ENCODE results near the gene CENPS.

The CENPS gene

GRCh38 chr1:10430216-10431069 lies at the start of gene CENPS:
Gene CENPS (plus strand): TSS chr1:10430433. CDS start chr1:10430518, 85 bp downstream.
- no peaks in the 10 kb centered on the region for H3K36me3 ChIP-seq (ENCODE audit: control insufficient read depth, low read depth, low read length)
- peak within 1 kb of the TSS; percentile 80 for H3K9ac ChIP-seq (ENCODE audit: low read length)
- H3K4me1 ChIP-seq (ENCODE audit: control insufficient read depth, low read depth, low read length) = no peaks in the 10 kb centered on the region
- peak within 1 kb of the TSS; percentile 86 for H3K4me3 ChIP-seq (ENCODE audit: low read length)
- H3K27me3 ChIP-seq (ENCODE audit: control insufficient read depth, insufficient read depth, low read length) = no peaks in the 10 kb centered on the region
- H3K27ac ChIP-seq (ENCODE audit: low read length) = no peak within 1 kb of the TSS
- no peaks in the 10 kb centered on the region for H3K9me3 ChIP-seq (ENCODE audit: control insufficient read depth, low read depth, low read length)

DNA sequence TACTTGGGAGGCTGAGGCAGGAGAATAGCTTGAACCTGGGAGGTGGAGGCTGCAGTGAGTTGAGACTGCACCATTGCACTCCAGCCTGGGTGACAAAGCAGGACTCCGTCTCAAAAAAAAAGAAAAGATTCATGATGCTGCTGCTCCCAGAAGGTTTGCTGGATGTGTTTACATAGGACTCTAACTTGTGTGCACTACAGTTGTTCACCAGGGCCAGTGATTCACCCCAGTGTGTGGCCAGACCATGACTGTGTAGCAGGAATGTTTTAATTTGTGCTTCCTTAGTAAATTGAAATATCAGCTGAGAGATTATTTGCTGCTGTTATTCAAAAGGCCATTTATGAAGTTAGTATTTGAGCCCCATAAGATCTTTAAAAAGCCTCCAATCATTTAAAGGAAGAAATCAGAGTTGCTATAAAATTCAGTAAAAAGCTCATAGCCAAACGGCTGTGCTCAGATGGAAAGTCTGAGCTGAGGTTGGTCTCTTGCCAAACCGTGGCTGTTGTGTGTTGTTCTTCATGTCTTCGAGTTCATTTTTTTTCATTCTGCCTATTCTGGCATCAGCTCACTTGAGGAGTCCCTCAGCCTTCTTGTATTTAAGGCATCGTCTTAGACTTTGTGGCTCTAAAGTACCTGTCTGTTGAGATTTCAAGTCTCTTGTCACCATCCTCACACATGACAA lies 49.5 kb upstream of the CENPS start:
- Histone ChIP-seq H3K27ac (ENCODE audit: low read length) (no peak overlapping the region), H3K9ac (ENCODE audit: low read length) (no peak overlapping the region), H3K4me3 (ENCODE audit: low read length) (no peak overlapping the region), H3K9me3 (ENCODE audit: control insufficient read depth, low read depth, low read length) (no peaks in the 10 kb centered on the region), H3K36me3 (ENCODE audit: control insufficient read depth, low read depth, low read length) (peaks cover 26% of the 10 kb centered on the region), H3K4me1 (ENCODE audit: control insufficient read depth, low read depth, low read length) (no peaks in the 10 kb centered on the region), H3K27me3 (ENCODE audit: control insufficient read depth, insufficient read depth, low read length) (no peaks in the 10 kb centered on the region)

DNA sequence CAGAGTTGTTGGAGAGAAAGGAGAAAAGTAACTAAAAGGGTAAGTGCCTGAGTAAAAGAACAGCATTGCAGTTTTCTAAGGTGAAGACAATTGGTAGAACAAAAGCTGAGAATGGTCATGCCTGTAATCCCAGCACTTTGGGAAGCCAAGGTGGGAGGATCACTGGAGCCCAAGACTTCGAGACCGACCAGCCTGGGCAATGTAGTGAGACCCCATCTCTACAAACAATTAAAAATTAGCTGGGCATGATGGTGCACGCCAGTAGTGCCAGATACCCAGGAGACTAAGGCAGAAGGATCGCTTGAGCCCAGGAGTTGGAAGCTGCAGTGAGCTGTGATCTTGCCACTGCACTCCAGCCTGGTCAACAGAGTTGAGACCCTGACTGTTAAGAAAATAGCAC lies 46.6 kb upstream of the CENPS start:
- no peaks in the 10 kb centered on the region for H3K27me3 ChIP-seq (ENCODE audit: control insufficient read depth, insufficient read depth, low read length)
- peaks cover 9% of the 10 kb centered on the region for H3K36me3 ChIP-seq (ENCODE audit: control insufficient read depth, low read depth, low read length)
- H3K4me3 ChIP-seq (ENCODE audit: low read length) = no peak overlapping the region
- H3K4me1 ChIP-seq (ENCODE audit: control insufficient read depth, low read depth, low read length) = peaks cover 8% of the 10 kb centered on the region
- no peak overlapping the region for H3K9ac ChIP-seq (ENCODE audit: low read length)
- no peak overlapping the region for H3K27ac ChIP-seq (ENCODE audit: low read length)
- H3K9me3 ChIP-seq (ENCODE audit: control insufficient read depth, low read depth, low read length) = no peaks in the 10 kb centered on the region

- H3K36me3 ChIP-seq (ENCODE audit: control insufficient read depth, low read depth, low read length) = peaks cover 3% of the 10 kb centered on the region
- no peak overlapping the region for H3K9ac ChIP-seq (ENCODE audit: low read length)
- H3K4me3 ChIP-seq (ENCODE audit: low read length) = no peak overlapping the region
- peaks cover 8% of the 10 kb centered on the region for H3K4me1 ChIP-seq (ENCODE audit: control insufficient read depth, low read depth, low read length)
- no peaks in the 10 kb centered on the region for H3K27me3 ChIP-seq (ENCODE audit: control insufficient read depth, insufficient read depth, low read length)
- H3K9me3 ChIP-seq (ENCODE audit: control insufficient read depth, low read depth, low read length) = no peaks in the 10 kb centered on the region
- no peak overlapping the region for H3K27ac ChIP-seq (ENCODE audit: low read length)
Measured at GRCh38 chr1:10384219-10384618, 46.0 kb upstream of the CENPS start.

DNA sequence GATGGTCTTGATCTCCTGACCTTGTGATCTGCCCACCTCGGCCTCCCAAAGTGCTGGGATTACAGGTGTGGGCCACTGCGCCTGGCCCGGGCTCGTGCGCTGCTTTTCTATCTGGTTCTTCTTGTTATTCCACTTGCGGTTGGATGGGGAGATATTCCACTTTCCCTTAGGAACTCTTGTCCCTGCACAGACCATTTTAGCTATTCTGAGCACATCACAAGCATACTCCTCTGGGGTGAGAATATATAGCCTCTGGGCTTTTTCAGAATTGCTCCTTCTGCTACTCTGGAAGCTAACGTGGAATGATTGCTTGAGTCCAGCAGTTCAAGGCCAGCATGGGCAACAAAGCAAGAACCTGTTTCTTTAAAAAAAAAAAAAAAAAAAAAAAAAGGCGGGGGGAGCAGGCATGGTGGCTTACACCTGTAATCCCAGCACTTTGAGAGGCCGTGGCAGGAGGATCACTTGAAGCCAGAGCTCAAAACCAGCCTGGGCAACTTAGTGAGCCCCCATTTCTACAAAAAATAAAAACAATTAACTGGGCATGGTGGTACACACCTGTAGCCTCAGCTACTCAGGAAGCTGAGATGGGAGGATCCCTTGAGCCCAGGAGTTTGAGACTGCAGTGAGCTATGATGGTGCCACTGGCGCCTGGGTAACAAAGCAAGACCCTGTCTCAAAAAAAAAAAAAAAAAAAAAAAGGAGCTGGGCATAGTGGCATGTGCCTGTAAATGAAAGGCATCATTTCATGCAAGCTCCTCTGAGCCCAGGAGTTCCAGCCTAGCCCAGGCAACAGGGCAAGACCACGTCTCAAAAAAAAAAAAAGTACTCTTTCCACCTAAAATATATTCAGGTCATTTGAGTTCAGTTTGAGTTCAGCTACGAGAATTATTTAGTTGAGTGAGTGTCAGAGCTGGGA lies 43.2 kb upstream of the CENPS start:
- H3K9ac ChIP-seq (ENCODE audit: low read length) = peak overlapping the region; percentile 33

GRCh38 chr1:10387677-10388386 lies 42.4 kb upstream of the CENPS start:
- H3K27me3 ChIP-seq (ENCODE audit: control insufficient read depth, insufficient read depth, low read length) = no peaks in the 10 kb centered on the region
- peaks cover 8% of the 10 kb centered on the region for H3K4me1 ChIP-seq (ENCODE audit: control insufficient read depth, low read depth, low read length)
- no peak overlapping the region for H3K4me3 ChIP-seq (ENCODE audit: low read length)
- H3K27ac ChIP-seq (ENCODE audit: low read length) = peak overlapping the region; percentile 42
- H3K9ac ChIP-seq (ENCODE audit: low read length) = peak overlapping the region; percentile 33
- no peaks in the 10 kb centered on the region for H3K9me3 ChIP-seq (ENCODE audit: control insufficient read depth, low read depth, low read length)
- no peaks in the 10 kb centered on the region for H3K36me3 ChIP-seq (ENCODE audit: control insufficient read depth, low read depth, low read length)

More for the DNA sequence above, 43.2 kb upstream of the CENPS start:
- Histone ChIP-seq H3K9me3 (ENCODE audit: control insufficient read depth, low read depth, low read length) (no peaks in the 10 kb centered on the region), H3K36me3 (ENCODE audit: control insufficient read depth, low read depth, low read length) (no peaks in the 10 kb centered on the region), H3K27ac (ENCODE audit: low read length) (peak overlapping the region; percentile 42), H3K27me3 (ENCODE audit: control insufficient read depth, insufficient read depth, low read length) (no peaks in the 10 kb centered on the region), H3K4me1 (ENCODE audit: control insufficient read depth, low read depth, low read length) (peaks cover 8% of the 10 kb centered on the region), H3K4me3 (ENCODE audit: low read length) (no peak overlapping the region)

GRCh38 chr1:10388387-10388715 lies 41.9 kb upstream of the CENPS start:
- Histone ChIP-seq H3K9me3 (ENCODE audit: control insufficient read depth, low read depth, low read length) (no peaks in the 10 kb centered on the region), H3K27ac (ENCODE audit: low read length) (no peak overlapping the region), H3K9ac (ENCODE audit: low read length) (no peak overlapping the region), H3K27me3 (ENCODE audit: control insufficient read depth, insufficient read depth, low read length) (no peaks in the 10 kb centered on the region), H3K4me3 (ENCODE audit: low read length) (no peak overlapping the region), H3K4me1 (ENCODE audit: control insufficient read depth, low read depth, low read length) (peaks cover 8% of the 10 kb centered on the region), H3K36me3 (ENCODE audit: control insufficient read depth, low read depth, low read length) (no peaks in the 10 kb centered on the region)

DNA sequence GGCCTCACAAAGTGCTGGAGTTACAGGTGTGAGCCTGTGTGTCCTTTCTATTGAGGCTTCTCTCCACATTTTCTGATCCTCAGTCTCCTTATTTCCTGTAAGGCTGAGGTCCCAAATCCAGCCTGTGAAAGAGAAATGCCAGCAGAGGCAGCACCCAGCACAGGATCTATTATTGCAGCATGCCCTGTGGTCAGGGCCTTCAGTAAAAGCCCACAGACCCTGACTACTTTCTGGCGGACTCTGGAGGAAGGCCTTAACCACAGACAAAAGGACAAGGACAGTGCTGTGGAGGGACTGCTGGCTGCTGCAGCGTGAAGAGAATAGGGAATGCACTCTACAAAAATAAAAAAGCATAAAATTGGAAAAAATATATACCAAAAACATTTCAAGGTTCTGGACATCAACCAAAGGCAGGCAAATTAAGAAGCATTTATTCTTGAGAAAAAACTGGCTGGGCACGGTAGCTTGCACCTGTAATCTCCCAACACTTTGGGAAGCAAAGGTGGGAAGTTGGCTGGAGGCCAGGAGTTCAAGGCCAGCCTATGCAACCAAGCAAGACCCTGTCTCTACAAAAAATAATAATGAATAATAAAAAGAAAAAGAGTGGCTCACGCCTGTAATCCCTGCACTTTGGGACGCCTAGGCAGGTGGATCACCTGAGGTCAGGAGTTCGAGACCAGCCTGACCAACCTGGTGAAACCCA lies 40.8 kb upstream of the CENPS start:
- H3K27ac ChIP-seq (ENCODE audit: low read length) = no peak overlapping the region
- no peaks in the 10 kb centered on the region for H3K27me3 ChIP-seq (ENCODE audit: control insufficient read depth, insufficient read depth, low read length)
- H3K4me1 ChIP-seq (ENCODE audit: control insufficient read depth, low read depth, low read length) = peaks cover 8% of the 10 kb centered on the region

DNA sequence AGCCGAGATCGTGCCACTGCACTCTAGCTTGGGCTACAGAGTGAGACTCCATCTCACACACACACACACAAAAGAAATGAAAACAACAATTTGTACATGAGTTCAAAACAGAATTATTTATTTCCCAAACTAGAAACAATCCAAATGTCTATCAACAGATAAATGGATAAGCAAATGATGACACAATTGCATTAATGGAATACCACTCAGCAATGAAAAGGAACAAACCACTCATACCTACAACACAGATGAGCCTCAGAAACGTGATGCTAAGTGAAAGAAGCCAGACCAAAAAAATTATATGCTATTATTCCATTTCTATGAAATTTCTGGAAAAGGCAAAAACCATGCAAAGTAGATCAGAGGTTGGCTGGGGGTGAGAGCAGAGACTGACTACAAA lies 33.4 kb upstream of the CENPS start:
- Histone ChIP-seq H3K27me3 (ENCODE audit: control insufficient read depth, insufficient read depth, low read length) (no peaks in the 10 kb centered on the region), H3K36me3 (ENCODE audit: control insufficient read depth, low read depth, low read length) (peaks cover 7% of the 10 kb centered on the region), H3K4me1 (ENCODE audit: control insufficient read depth, low read depth, low read length) (peaks cover 7% of the 10 kb centered on the region), H3K9ac (ENCODE audit: low read length) (no peak overlapping the region), H3K9me3 (ENCODE audit: control insufficient read depth, low read depth, low read length) (no peaks in the 10 kb centered on the region), H3K27ac (ENCODE audit: low read length) (no peak overlapping the region), H3K4me3 (ENCODE audit: low read length) (no peak overlapping the region)

More for the DNA sequence above, 40.8 kb upstream of the CENPS start:
- no peaks in the 10 kb centered on the region for H3K9me3 ChIP-seq (ENCODE audit: control insufficient read depth, low read depth, low read length)
- H3K36me3 ChIP-seq (ENCODE audit: control insufficient read depth, low read depth, low read length) = no peaks in the 10 kb centered on the region
- no peak overlapping the region for H3K9ac ChIP-seq (ENCODE audit: low read length)
- H3K4me3 ChIP-seq (ENCODE audit: low read length) = no peak overlapping the region

GRCh38 chr1:10398278-10398733 lies 31.9 kb upstream of the CENPS start:
- H3K27ac ChIP-seq (ENCODE audit: low read length) = peak overlapping the region; percentile 31
- H3K9ac ChIP-seq (ENCODE audit: low read length) = peak overlapping the region; percentile 74
- no peaks in the 10 kb centered on the region for H3K9me3 ChIP-seq (ENCODE audit: control insufficient read depth, low read depth, low read length)

More at GRCh38 chr1:10398278-10398733, 31.9 kb upstream of the CENPS start:
- H3K27me3 ChIP-seq (ENCODE audit: control insufficient read depth, insufficient read depth, low read length) = no peaks in the 10 kb centered on the region
- H3K4me1 ChIP-seq (ENCODE audit: control insufficient read depth, low read depth, low read length) = peaks cover 7% of the 10 kb centered on the region
- peaks cover 19% of the 10 kb centered on the region for H3K36me3 ChIP-seq (ENCODE audit: control insufficient read depth, low read depth, low read length)
- H3K4me3 ChIP-seq (ENCODE audit: low read length) = peak overlapping the region; percentile 77

Measured in iPS-18a (cell line).